Thyroid gland (tissue), 4 donors: ENCODE measurements around the gene IQGAP1. TPM values are rescaled to one million over a fixed set of nuclear protein-coding genes. Genes with fewer than 3 reads are reported as not detected.

ENCODE experiments used
- DNase-seq, 2 donors: peaks; one replicate each; pipeline ENCODE4 v3.0.0-alpha.2; 2019
- H3K27ac ChIP-seq, 3 donors: fragments of 200-600 bp; sonication (generic); 1 replicate in 2 of 3; 2 replicates in 1 of 3; pipeline ENCODE4 v1.5.1; 2016 to 2019; ENCODE audit warnings: mild to moderate bottlenecking in 1 of 3, moderate library complexity in 1 of 3
- H3K27me3 ChIP-seq: fragments of 200-600 bp; sonication (generic); one replicate; pipeline ENCODE4 v1.5.1; 2019
- H3K36me3 ChIP-seq, 2 donors: fragments of 200-600 bp; sonication (generic); one replicate each; pipeline ENCODE4 v1.5.1; 2016 to 2019
- H3K4me1 ChIP-seq, 2 donors: fragments of 200-600 bp; sonication (generic); one replicate each; pipeline ENCODE4 v1.5.1; 2017 to 2019
- H3K4me3 ChIP-seq, 3 donors: fragments of 200-600 bp; sonication (generic); replicated peaks in 1 of 3; 1 replicate in 2 of 3; 2 replicates in 1 of 3; pipeline ENCODE4 v1.5.1; 2016; ENCODE audit warnings: mild to moderate bottlenecking in 1 of 3
- H3K9me3 ChIP-seq: fragments of 200-600 bp; sonication (generic); one replicate; pipeline ENCODE4 v1.5.1; 2017
- POLR2A ChIP-seq, 2 donors: fragments of 450-650 bp; IDR thresholded peaks; one replicate each; pipeline ENCODE4 v1.6.1; 2017; ENCODE audit warnings: antibody characterized with exemption in 2 of 2, mild to moderate bottlenecking in 2 of 2, moderate library complexity in 1 of 2
- WGBS, 2 donors: methylation state at CpG; one replicate each; pipeline ENCODE4 v1.1.5; 2017; 5-methylcytosine and 5-hydroxymethylcytosine counted together
- intact Hi-C: fragments of 100-400 bp; cut with DNase I; formaldehyde crosslinking; loops from one replicate; pipeline ENCODE4 v1.15.1; 2023
- total RNA-seq, 4 donors: library from RNA; depleted of rRNA; stranded (reverse); fragments of >200 nt; gene quantifications; one replicate each; pipeline ENCODE4 v1.2.3, GENCODE V29; 2016
- TF ChIP-seq, protein P1 (sequence below), 6 experiments: fragments of 200-600 bp in 3 of 6; fragments of 450-650 bp in 3 of 6; sonication (generic) in 3 of 6; IDR thresholded peaks; one replicate each; pipeline ENCODE4 v1.5.1; 2016 to 2019; ENCODE audit warnings: antibody characterized with exemption in 6 of 6, mild to moderate bottlenecking in 2 of 6, inconsistent platforms in 1 of 6, moderate library complexity in 1 of 6

IQGAP1 gene
- total RNA-seq, 4 donors from 2014 or later = 222 to 290 (median 247) TPM

DNA sequence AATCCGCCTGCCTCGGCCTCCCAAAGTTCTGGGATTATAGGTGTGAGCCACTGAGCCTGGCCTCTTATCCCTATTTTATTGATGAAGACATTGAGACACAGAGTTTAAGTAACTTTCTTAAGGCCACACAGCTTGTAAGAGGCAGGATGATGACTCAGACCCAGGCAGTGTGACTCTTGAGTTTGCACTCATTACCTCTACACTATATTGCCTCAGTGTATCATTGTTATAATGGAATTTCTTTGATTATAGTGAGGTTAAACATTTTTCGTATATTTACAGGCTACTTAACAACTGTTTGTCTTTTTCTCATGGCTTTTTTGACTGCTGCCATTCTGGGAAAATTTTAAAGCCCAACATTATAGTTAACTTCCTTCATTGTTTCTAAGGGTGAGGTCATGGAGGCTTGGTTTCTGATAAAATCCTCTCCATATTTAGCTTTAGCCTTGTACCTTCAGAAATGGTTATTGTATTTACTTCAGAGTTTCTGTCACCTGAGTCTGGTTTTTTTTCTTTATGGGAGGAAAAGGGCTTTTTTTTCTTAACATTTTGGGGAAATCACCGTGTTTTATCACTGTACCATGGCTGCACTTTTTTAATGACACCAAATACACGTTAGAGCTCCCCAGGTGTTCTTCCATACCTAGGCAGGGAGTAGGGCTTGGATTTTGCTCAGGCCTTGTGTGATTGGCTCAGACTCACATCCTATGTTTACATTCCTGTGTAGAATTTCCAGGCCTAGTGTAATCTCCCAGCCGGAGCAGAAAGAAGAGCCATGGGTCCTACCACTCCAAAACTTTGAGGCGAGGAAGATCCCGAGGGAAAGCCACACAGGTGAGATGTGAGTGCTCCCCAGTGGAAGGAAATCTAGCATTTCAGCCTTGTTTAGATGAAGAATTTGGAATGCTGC is 29.7 kb upstream of the IQGAP1 start:
- Histone ChIP-seq H3K4me3 (no peak overlapping the region), H3K27ac (no peak overlapping the region), H3K4me1 (peaks cover 6 to 16% of the 10 kb centered on the region in 2 donors), H3K9me3 (no peaks in the 10 kb centered on the region), H3K36me3 (no peaks in the 10 kb centered on the region), H3K27me3 (no peaks in the 10 kb centered on the region)
- DNase-seq = no peak
- 93 to 97% methylated on average over 8 of the region's 8 CpGs for WGBS, 2 donors
- intact Hi-C loops = no loop called here
- no peak for TF ChIP-seq POLR2A (IDR thresholded peaks at IDR 0.05)
- TF ChIP-seq, protein P1, sequence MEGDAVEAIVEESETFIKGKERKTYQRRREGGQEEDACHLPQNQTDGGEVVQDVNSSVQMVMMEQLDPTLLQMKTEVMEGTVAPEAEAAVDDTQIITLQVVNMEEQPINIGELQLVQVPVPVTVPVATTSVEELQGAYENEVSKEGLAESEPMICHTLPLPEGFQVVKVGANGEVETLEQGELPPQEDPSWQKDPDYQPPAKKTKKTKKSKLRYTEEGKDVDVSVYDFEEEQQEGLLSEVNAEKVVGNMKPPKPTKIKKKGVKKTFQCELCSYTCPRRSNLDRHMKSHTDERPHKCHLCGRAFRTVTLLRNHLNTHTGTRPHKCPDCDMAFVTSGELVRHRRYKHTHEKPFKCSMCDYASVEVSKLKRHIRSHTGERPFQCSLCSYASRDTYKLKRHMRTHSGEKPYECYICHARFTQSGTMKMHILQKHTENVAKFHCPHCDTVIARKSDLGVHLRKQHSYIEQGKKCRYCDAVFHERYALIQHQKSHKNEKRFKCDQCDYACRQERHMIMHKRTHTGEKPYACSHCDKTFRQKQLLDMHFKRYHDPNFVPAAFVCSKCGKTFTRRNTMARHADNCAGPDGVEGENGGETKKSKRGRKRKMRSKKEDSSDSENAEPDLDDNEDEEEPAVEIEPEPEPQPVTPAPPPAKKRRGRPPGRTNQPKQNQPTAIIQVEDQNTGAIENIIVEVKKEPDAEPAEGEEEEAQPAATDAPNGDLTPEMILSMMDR (IDR thresholded peaks at IDR 0.05) = no peak

DNA sequence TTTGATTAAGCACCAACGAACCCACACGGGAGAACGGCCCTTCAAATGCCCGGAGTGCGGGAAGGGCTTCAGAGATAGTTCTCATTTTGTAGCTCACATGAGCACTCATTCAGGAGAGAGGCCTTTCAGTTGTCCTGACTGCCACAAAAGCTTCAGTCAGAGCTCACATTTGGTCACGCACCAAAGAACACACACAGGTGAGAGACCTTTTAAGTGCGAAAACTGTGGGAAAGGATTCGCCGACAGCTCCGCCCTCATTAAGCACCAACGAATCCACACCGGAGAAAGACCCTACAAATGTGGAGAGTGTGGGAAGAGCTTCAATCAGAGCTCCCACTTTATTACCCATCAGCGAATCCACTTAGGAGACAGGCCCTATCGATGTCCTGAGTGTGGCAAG is 27.3 kb upstream of the IQGAP1 start:
- intact Hi-C loops = no loop called here
- Histone ChIP-seq H3K9me3 (no peaks in the 10 kb centered on the region), H3K4me3 (no peak overlapping the region), H3K36me3 (no peaks in the 10 kb centered on the region), H3K4me1 (peaks cover 6 to 16% of the 10 kb centered on the region in 2 donors), H3K27ac (peak overlapping the region in 2 of 3 donors; percentile 25 to 41), H3K27me3 (no peaks in the 10 kb centered on the region)
- peak; percentile 63 to 67 for DNase-seq
- 37 to 38% methylated on average over 14 of the region's 14 CpGs for WGBS, 2 donors
- TF ChIP-seq, protein P1 (IDR thresholded peaks at IDR 0.05) = no peak
- TF ChIP-seq POLR2A (IDR thresholded peaks at IDR 0.05) = no peak

DNA sequence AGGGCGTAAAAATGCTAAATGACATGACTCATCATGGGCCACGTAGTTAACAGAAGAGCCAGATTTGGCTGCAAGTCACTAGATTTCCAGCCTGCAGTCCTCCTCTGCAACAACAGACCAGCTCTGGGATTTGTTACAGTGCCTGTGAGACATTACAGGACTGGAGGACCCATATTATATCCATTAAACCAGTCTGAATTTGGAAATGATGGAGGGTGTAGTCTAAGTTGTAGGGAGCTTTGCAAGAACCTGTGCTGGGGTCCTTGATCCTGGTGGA is 25.2 kb upstream of the IQGAP1 start:
- H3K9me3 ChIP-seq = no peaks in the 10 kb centered on the region
- H3K27ac ChIP-seq = no peak overlapping the region
- TF ChIP-seq POLR2A (IDR thresholded peaks at IDR 0.05) = no peak
- TF ChIP-seq, protein P1 (IDR thresholded peaks at IDR 0.05) = no peak
- no peaks in the 10 kb centered on the region for H3K36me3 ChIP-seq
- H3K4me1 ChIP-seq = peaks cover 6 to 16% of the 10 kb centered on the region in 2 donors
- intact Hi-C loops = no loop called here
- H3K4me3 ChIP-seq = no peak overlapping the region
- DNase-seq = no peak
- H3K27me3 ChIP-seq = no peaks in the 10 kb centered on the region
- 71 to 80% methylated on average over 2 of the region's 2 CpGs for WGBS, 2 donors

DNA sequence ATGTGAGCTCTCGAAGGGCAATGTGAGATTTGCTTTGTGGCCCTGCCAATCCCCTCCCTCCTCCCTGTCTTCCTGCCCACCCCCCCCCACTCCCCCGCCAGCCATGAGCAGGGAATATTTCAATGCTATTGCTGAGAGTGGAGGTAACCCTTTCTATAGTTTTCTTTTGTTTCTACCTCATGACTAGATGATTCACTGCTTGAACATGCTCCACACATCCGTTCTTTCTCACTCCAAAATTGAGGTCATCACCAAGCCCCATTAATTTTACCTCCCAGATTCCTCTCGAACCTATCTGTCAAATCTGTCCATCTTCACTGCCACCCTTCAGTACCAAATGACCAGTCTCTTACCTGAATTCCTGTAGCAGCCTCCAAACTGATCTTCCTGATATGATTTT is 23.8 kb upstream of the IQGAP1 start:
- H3K9me3 ChIP-seq = no peaks in the 10 kb centered on the region
- H3K27me3 ChIP-seq = no peaks in the 10 kb centered on the region
- H3K36me3 ChIP-seq = no peaks in the 10 kb centered on the region
- H3K27ac ChIP-seq = no peak overlapping the region
- peaks cover 6 to 16% of the 10 kb centered on the region in 2 donors for H3K4me1 ChIP-seq
- WGBS, 2 donors = 89% methylated on average over 4 of the region's 4 CpGs
- intact Hi-C loops = no loop called here
- no peak for DNase-seq
- H3K4me3 ChIP-seq = no peak overlapping the region
- TF ChIP-seq, protein P1 (IDR thresholded peaks at IDR 0.05) = no peak
- no peak for TF ChIP-seq POLR2A (IDR thresholded peaks at IDR 0.05)

DNA sequence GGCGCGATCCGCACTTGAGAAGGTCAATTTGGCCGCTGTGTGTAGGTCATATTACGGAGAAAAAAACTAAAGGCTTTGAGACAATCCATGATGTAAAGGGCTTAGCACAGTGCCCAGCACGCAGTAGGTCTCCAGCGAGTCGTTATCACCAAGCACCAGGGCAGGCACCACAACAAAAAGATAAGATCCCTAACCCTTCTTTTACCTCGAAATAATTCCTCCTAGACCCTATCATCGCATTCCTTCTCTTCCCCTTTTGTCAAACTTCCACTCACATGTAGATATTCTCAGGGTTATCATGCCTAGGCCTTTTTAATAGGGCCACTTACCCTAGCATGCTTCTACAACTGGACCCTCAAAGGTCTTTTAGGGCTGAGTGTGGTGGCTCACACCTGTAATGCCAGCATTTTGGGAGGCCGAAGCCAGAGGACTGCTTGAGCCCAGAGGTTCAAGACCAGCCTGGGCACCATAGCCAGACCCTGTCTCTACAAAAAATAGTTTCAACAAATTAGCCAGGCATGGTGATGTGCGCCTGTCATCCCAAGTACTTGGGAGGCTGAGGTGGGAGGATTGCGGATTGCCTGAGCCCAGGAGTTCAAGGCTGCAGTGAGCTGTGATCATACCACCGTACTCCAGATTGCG is 22.5 kb upstream of the IQGAP1 start:
- TF ChIP-seq POLR2A (IDR thresholded peaks at IDR 0.05) = no peak
- TF ChIP-seq, protein P1 (IDR thresholded peaks at IDR 0.05) = no peak
- no peak for DNase-seq
- Histone ChIP-seq H3K36me3 (no peaks in the 10 kb centered on the region), H3K4me3 (no peak overlapping the region), H3K27me3 (no peaks in the 10 kb centered on the region), H3K4me1 (peaks cover under 1 to 9% of the 10 kb centered on the region in 2 donors), H3K9me3 (no peaks in the 10 kb centered on the region), H3K27ac (no peak overlapping the region)
- intact Hi-C loops = no loop called here
- WGBS, 2 donors = 91 to 97% methylated on average over 15 of the region's 15 CpGs
